ENCODE measurements around the gene KCNQ1.

KCNQ1 gene

GRCh38 chr11:2565447-2566222 is 120.8 kb downstream of the KCNQ1 start:
- no peak for DNase-seq (ENCODE audit: insufficient read length, low spot score)
- TF ChIP-seq POLR2AphosphoS5 (IDR thresholded peaks at IDR 0.05; ENCODE audit: low read depth, low read length) (no peak), POLR2A (IDR thresholded peaks at IDR 0.05; ENCODE audit: low read depth, low read length) (no peak), PAX5 (IDR thresholded peaks at IDR 0.05; ENCODE audit: insufficient read depth, low read length, severe bottlenecking) (no peak), TAF1 (IDR thresholded peaks at IDR 0.05; ENCODE audit: low read depth, low read length) (no peak), POU2F2 (IDR thresholded peaks at IDR 0.05; ENCODE audit: low read depth, low read length) (no peak)
- FAIRE-seq, result no peak

- no peak for TF ChIP-seq PAX5 (IDR thresholded peaks at IDR 0.05; ENCODE audit: insufficient read depth, low read length, severe bottlenecking)
- no peak for TF ChIP-seq POLR2A (IDR thresholded peaks at IDR 0.05; ENCODE audit: low read depth, low read length)
- TF ChIP-seq POLR2AphosphoS5 (IDR thresholded peaks at IDR 0.05; ENCODE audit: low read depth, low read length), result no peak
- no peak for TF ChIP-seq SPI1 (IDR thresholded peaks at IDR 0.05; ENCODE audit: low read depth, low read length)
- no peak for TF ChIP-seq POU2F2 (IDR thresholded peaks at IDR 0.05; ENCODE audit: low read depth, low read length)
- TF ChIP-seq TAF1 (IDR thresholded peaks at IDR 0.05; ENCODE audit: low read depth, low read length), result no peak
- FAIRE-seq (no peak), DNase-seq (ENCODE audit: insufficient read length, low spot score) (no peak)
These were observed 121.6 kb downstream of the KCNQ1 start for GRCh38 chr11:2566223-2567025.

- DNase-seq (ENCODE audit: insufficient read length, low spot score) (no peak), FAIRE-seq (no peak)
- TF ChIP-seq TAF1 (IDR thresholded peaks at IDR 0.05; ENCODE audit: low read depth, low read length) (no peak), POLR2AphosphoS5 (IDR thresholded peaks at IDR 0.05; ENCODE audit: low read depth, low read length) (no peak), PAX5 (IDR thresholded peaks at IDR 0.05; ENCODE audit: insufficient read depth, low read length, severe bottlenecking) (no peak), POLR2A (IDR thresholded peaks at IDR 0.05; ENCODE audit: low read depth, low read length) (no peak), SPI1 (IDR thresholded peaks at IDR 0.05; ENCODE audit: low read depth, low read length) (no peak), POU2F2 (IDR thresholded peaks at IDR 0.05; ENCODE audit: low read depth, low read length) (no peak)
These were observed 122.3 kb downstream of the KCNQ1 start for GRCh38 chr11:2567026-2567671.

- DNase-seq (ENCODE audit: insufficient read length, low spot score), result no peak
- FAIRE-seq, result no peak
- TF ChIP-seq POU2F2 (IDR thresholded peaks at IDR 0.05; ENCODE audit: low read depth, low read length) (no peak), POLR2A (IDR thresholded peaks at IDR 0.05; ENCODE audit: low read depth, low read length) (no peak), POLR2AphosphoS5 (IDR thresholded peaks at IDR 0.05; ENCODE audit: low read depth, low read length) (no peak), TAF1 (IDR thresholded peaks at IDR 0.05; ENCODE audit: low read depth, low read length) (no peak), PAX5 (IDR thresholded peaks at IDR 0.05; ENCODE audit: insufficient read depth, low read length, severe bottlenecking) (no peak), SPI1 (IDR thresholded peaks at IDR 0.05; ENCODE audit: low read depth, low read length) (no peak)
These were observed 124.5 kb downstream of the KCNQ1 start for GRCh38 chr11:2569321-2569721.

GRCh38 chr11:2569731-2570210 is 125.0 kb downstream of the KCNQ1 start:
- DNase-seq (ENCODE audit: insufficient read length, low spot score), result no peak
- FAIRE-seq, result no peak
- TF ChIP-seq SPI1 (IDR thresholded peaks at IDR 0.05; ENCODE audit: low read depth, low read length) (no peak), TAF1 (IDR thresholded peaks at IDR 0.05; ENCODE audit: low read depth, low read length) (no peak), POLR2AphosphoS5 (IDR thresholded peaks at IDR 0.05; ENCODE audit: low read depth, low read length) (no peak), POU2F2 (IDR thresholded peaks at IDR 0.05; ENCODE audit: low read depth, low read length) (no peak)

GRCh38 chr11:2570211-2570811 is 125.5 kb downstream of the KCNQ1 start:
- TF ChIP-seq TAF1 (IDR thresholded peaks at IDR 0.05; ENCODE audit: low read depth, low read length), result no peak
- TF ChIP-seq SPI1 (IDR thresholded peaks at IDR 0.05; ENCODE audit: low read depth, low read length), result no peak
- no peak for TF ChIP-seq PAX5 (IDR thresholded peaks at IDR 0.05; ENCODE audit: insufficient read depth, low read length, severe bottlenecking)
- DNase-seq (ENCODE audit: insufficient read length, low spot score), result no peak
- no peak for FAIRE-seq

GRCh38 chr11:2570841-2571597 is 126.2 kb downstream of the KCNQ1 start:
- FAIRE-seq, result no peak

GRCh38 chr11:2571598-2572281 is 126.9 kb downstream of the KCNQ1 start:
- no peak for DNase-seq (ENCODE audit: insufficient read length, low spot score)
- no peak for TF ChIP-seq POU2F2 (IDR thresholded peaks at IDR 0.05; ENCODE audit: low read depth, low read length)
- TF ChIP-seq POLR2AphosphoS5 (IDR thresholded peaks at IDR 0.05; ENCODE audit: low read depth, low read length), result no peak
- TF ChIP-seq POLR2A (IDR thresholded peaks at IDR 0.05; ENCODE audit: low read depth, low read length), result no peak
- TF ChIP-seq SPI1 (IDR thresholded peaks at IDR 0.05; ENCODE audit: low read depth, low read length), result no peak
- TF ChIP-seq PAX5 (IDR thresholded peaks at IDR 0.05; ENCODE audit: insufficient read depth, low read length, severe bottlenecking), result no peak
- no peak for TF ChIP-seq TAF1 (IDR thresholded peaks at IDR 0.05; ENCODE audit: low read depth, low read length)
- FAIRE-seq, result no peak

More at GRCh38 chr11:2570841-2571597, 126.2 kb downstream of the KCNQ1 start:
- TF ChIP-seq POLR2AphosphoS5 (IDR thresholded peaks at IDR 0.05; ENCODE audit: low read depth, low read length) (no peak), POU2F2 (IDR thresholded peaks at IDR 0.05; ENCODE audit: low read depth, low read length) (no peak), POLR2A (IDR thresholded peaks at IDR 0.05; ENCODE audit: low read depth, low read length) (no peak), TAF1 (IDR thresholded peaks at IDR 0.05; ENCODE audit: low read depth, low read length) (no peak), PAX5 (IDR thresholded peaks at IDR 0.05; ENCODE audit: insufficient read depth, low read length, severe bottlenecking) (no peak), SPI1 (IDR thresholded peaks at IDR 0.05; ENCODE audit: low read depth, low read length) (no peak)
- DNase-seq (ENCODE audit: insufficient read length, low spot score), result no peak

Measured in GM12891 (cell line).